GM18517 (cell line): ENCODE results near the gene GNLY.
A peak's percentile ranks its signal among the peaks of the same experiment; 100 is the strongest.
"Not testable (repeated sequence)": the region's sequence is repeated elsewhere in the genome, so short reads cannot be mapped to it uniquely, and the experiment has no call there.

ENCODE experiments used
- ATAC-seq: cut with Tn5 transposase; IDR thresholded peaks from one replicate; pipeline ENCODE4 v1.9.1; 2021; ENCODE audit warnings: mild to moderate bottlenecking, moderate library complexity; ENCODE audit not compliant: unreplicated experiment

The GNLY gene

DNA sequence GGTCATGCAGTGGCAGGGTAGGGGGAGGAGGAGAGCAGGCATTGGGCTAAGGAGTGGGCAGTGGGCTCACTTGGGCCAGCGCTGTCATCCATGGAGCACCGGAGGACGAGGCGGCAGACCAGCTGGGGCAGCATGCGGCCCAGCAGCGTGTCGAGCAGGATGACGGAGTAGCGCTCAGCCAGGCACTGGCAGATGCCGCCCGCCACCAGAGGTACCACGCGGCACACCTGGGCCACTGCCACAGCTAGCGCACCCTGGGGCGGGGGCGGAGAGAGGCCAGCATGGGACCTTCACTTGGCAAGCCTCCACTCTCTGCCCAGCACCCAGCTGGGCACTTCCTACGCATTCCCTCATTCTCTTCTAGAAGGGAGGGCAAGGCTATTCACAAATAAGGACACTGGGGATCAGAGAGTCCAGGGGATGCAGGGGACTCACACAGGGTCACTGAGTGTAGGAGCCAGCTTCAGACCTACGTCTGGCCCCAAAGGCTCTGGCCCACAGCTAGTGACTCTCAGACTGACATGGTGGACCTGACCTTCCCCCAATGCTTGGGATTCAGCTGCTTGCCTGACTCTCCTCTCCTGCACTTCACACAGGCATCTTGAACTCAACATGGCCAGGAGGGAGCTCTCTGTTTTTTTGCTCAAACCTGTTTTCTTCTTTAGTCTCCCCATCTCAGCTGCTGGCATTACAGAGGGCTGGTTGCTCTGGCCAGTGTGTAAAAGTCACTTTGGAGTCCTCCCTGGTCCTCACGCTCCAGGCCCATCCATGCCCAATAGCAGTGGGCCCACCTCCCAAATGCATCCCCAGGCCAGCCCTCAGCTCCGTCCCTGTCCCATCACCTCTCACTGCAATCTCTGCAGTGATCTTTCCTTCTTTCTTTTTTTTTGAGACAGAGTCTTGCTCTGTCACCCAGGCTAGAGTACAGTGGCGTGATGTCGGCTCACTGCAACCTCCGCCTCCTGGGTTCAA lies 30.3 kb upstream of the GNLY start:
- no peak for ATAC-seq

- no peak for ATAC-seq
Measured at GRCh38 chr2:85665264-85665937, 28.8 kb upstream of the GNLY start.

DNA sequence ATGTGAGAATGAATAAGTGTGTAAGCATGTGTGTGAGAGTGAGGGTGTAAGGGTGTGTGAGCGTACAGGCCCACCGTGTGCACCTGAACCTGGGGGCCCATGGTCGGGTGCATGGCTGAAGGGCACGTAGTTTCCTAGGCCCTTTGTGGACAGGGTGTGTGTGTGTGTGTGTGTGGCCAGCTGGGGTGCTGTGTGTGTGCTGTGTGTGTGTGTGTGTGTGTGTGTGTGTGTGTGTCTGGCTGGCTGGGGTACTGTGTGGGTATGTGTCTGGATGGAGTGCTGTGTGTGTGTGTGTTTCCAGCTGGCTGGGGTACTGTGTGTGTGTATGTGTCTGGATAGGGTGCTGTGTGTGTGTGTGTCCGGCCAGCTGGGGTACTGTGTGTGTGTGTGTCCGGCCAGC lies 28.1 kb upstream of the GNLY start:
- no peak for ATAC-seq

- no peak for ATAC-seq
Measured at GRCh38 chr2:85666435-85667316, 27.5 kb upstream of the GNLY start.

DNA sequence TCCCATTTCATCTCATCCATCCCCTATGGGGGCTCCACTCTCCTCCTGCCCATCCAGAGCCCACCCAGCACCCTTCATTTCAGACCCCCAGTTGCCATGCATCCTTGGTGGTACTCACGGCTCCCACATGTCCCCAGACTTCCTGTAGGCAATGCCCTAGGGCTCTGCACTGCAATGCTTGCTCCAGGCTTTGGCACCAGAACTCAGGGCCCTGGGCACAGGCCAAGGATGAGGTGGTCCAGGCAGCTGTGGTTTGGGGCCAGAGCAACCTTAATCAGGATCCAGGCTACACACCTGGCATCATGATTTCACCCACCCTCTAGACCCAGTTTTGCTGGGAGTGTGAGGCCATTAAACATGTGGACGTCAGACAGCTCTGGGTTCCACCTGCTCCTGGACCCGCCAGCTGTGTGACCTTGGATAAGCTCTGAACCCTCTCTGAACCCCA lies 26.6 kb upstream of the GNLY start:
- ATAC-seq = no peak

- no peak for ATAC-seq
Measured at GRCh38 chr2:85668009-85668856, 25.9 kb upstream of the GNLY start, which contains the start of gene SFTPB. Gene SFTPB (minus strand): TSS chr2:85668199. CDS start chr2:85668183, 16 bp downstream.

- no peak for ATAC-seq
Measured at GRCh38 chr2:85668857-85669142, 25.4 kb upstream of the GNLY start.

GRCh38 chr2:85669549-85669948 lies 24.6 kb upstream of the GNLY start:
- ATAC-seq = peak; percentile 51

GRCh38 chr2:85670416-85670815 lies 23.7 kb upstream of the GNLY start:
- not testable (repeated sequence) for ATAC-seq

DNA sequence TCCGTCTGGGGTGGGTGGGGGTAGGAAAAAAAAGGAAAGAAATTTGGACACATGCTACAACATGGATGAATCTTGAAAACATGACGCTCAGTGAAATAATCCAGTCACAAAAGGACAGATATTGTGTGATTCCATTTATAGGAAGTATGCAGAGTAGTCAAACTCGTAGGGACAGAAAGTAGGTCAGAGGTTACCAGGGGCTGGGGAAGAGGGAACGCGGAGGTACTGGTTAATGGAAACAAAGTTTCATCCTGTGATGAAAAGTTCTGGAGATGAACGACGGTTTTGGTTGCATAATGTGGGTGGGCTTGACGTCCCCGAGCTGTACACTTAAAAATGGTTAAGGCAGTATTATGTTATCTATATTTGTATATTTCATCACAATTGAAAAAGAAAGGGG lies 21.7 kb upstream of the GNLY start:
- no peak for ATAC-seq

- ATAC-seq = no peak
Measured at GRCh38 chr2:85673716-85674375, 20.3 kb upstream of the GNLY start.

GRCh38 chr2:85674417-85674816 lies 19.7 kb upstream of the GNLY start:
- ATAC-seq = no peak

DNA sequence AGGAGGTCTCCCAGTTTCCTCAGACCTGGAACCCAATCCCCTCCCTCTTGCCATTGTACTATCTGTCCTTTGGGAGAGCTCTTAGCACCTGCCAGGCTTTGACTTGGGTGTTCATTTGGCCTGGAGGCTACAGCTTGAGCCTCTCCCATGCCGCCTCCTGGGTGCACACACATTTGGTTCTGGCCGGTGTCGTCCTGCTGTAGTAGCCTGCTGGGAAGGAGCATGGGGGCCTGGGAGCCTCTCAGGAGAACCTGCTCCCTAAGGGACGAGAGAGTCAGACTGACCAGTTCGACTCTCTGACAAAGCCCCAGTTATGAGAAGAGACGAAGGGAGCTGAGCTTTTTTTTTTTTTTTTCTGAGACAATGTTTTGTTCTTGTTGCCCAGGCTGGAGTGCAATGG lies 18.7 kb upstream of the GNLY start:
- no peak for ATAC-seq

GRCh38 chr2:85675866-85676548 lies 18.2 kb upstream of the GNLY start:
- ATAC-seq = no peak

DNA sequence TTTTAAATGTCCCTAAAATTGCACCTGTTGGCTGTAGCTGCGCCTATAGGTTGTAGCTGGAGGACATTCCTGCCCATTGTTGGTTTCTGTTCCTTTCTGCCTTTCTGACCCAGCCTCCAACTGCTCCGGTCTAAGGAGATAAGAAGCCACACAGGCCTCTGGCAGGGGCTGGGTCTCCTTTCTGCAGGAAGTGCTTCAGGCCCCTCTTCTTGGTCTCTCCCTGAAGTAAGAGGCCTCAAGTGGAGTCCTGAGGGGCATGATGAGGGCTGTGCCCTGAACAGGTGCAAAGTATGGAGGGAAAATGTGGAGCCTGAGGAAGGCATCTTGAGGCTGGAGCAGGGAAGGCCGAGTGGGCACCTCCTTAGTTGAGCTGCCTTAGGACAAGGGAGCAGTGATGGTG lies 15.8 kb upstream of the GNLY start:
- ATAC-seq = no peak

DNA sequence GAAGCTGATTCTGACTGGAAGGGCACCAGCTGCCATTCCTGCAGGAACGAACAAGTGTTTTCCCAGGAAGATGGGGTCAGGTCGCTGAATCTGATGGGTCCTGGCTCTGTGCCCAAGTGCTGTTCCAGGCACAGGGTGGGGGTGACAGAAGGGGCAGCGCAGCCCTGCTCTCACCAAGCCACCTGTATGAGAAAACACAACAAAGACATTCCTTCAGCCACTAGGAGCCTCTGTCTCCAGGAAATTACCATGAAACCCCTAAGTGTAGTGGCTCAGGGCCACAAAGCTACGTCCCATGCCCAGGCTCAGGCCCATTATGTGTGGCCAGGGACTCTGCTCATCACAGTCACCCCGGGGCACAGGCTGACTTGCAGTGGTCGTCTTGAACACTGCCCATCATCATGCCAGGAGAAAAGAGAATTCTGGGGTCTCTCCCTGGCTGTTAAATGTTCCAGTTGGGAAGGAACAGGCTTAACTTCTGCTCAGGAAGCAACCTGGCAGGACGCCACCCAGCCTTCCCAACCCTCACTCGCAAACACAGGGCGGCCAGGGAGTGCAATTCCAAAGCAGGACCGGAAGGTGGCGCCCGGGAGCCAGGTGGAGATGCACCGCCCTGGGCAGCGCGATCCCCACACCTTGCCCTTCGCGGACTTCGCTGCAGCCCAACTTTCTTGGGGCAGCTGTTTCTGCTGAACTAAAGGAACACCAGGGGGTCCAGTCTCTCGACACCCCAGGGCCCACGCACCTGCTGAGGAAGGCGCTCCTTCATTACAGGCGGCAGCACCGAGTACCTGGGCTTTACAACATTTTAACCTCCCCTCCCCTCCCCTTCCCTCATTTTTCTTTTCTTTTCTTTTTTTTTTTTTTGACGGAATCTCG lies 15.1 kb upstream of the GNLY start:
- ATAC-seq = no peak

DNA sequence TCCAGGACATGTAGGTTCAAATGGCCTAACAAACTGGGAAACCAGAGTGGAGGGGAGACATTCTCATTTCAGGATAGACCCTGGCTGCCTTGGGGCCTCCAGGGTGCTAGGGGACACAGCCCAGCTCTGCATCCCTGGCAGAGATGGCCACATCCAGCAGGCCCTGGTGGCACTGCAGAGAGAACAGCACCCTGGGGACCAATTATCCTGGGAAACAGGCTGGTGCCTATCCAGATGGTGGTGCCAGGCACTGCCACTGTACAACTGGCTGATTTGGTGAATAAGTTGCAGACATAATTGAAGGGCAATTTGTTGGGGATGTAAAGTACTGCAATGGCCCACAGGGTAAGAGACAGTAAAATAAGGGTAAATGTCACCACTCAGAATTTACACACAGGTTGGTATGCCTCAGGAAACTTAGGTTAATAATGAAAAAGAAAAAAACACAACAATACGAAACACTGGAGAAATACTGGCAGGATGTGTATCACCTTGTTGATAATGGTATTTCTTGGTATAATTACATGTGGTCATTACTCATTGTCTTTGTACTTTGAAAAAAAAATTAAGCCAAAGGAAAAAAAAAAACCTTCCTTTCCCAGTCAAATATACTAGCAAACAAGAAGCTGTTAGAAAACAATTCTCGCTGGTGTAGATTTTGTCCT lies 13.3 kb upstream of the GNLY start:
- no peak for ATAC-seq

- no peak for ATAC-seq
Measured at GRCh38 chr2:85681372-85681763, 12.8 kb upstream of the GNLY start.
